Measurements from ENCODE around the gene MTHFS.

- TF ChIP-seq, protein P1, sequence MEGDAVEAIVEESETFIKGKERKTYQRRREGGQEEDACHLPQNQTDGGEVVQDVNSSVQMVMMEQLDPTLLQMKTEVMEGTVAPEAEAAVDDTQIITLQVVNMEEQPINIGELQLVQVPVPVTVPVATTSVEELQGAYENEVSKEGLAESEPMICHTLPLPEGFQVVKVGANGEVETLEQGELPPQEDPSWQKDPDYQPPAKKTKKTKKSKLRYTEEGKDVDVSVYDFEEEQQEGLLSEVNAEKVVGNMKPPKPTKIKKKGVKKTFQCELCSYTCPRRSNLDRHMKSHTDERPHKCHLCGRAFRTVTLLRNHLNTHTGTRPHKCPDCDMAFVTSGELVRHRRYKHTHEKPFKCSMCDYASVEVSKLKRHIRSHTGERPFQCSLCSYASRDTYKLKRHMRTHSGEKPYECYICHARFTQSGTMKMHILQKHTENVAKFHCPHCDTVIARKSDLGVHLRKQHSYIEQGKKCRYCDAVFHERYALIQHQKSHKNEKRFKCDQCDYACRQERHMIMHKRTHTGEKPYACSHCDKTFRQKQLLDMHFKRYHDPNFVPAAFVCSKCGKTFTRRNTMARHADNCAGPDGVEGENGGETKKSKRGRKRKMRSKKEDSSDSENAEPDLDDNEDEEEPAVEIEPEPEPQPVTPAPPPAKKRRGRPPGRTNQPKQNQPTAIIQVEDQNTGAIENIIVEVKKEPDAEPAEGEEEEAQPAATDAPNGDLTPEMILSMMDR (conservative IDR thresholded peaks at IDR 0.05), result no peak
- TF ChIP-seq EZH2 (IDR thresholded peaks at IDR 0.05; ENCODE audit: low read depth), result no peak
Measured at GRCh38 chr15:79868554-79868953, 28.3 kb downstream of the MTHFS start.

Measured in PC-9 (cell line).